GM23248 (cell line): ENCODE data around the gene ALK.

ENCODE experiments used
- EZH2 ChIP-seq: fragments of 200-600 bp; sonication (generic); IDR thresholded peaks from 2 replicates; pipeline ENCODE4 v1.6.1; 2018; ENCODE audit warnings: antibody characterized with exemption, mild to moderate bottlenecking; ENCODE audit not compliant: insufficient read depth, poor library complexity, severe bottlenecking
- EZH2phosphoT487 ChIP-seq: fragments of 200-600 bp; sonication (generic); IDR thresholded peaks from 2 replicates; pipeline ENCODE4 v1.6.1; 2018; ENCODE audit warnings: antibody characterized with exemption, moderate library complexity, mild to moderate bottlenecking, low read depth; ENCODE audit not compliant: insufficient read depth

DNA sequence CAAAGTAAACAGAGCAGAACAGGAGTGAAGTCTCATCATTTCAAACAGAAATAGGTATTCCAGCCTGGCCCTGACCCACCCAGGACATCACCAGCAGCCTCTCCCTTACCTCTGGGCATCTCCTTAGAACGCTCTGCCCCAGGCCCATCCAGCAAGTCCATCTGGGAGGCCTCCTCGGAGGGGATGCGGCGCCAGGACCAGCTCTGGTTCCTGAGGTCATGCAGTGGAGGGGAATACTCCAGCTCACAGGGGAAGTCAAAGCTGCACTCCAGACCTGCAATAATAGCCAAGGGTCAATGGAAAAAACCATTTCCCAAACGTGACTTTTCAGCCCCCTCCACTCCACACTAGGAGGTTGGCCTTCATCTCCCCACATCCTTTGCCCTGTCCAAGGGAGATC, 226.6 kb downstream of the ALK start:
- TF ChIP-seq EZH2 (no peak), EZH2phosphoT487 (no peak)
